SW 1271 (cell line): ENCODE data around the gene ATP8B3.

Source experiments
- DNase-seq, 2 experiments: peaks; one replicate each; lab custom pipeline; 2025; lab: John Stamatoyannopoulos, UW

The ATP8B3 gene, protein sequence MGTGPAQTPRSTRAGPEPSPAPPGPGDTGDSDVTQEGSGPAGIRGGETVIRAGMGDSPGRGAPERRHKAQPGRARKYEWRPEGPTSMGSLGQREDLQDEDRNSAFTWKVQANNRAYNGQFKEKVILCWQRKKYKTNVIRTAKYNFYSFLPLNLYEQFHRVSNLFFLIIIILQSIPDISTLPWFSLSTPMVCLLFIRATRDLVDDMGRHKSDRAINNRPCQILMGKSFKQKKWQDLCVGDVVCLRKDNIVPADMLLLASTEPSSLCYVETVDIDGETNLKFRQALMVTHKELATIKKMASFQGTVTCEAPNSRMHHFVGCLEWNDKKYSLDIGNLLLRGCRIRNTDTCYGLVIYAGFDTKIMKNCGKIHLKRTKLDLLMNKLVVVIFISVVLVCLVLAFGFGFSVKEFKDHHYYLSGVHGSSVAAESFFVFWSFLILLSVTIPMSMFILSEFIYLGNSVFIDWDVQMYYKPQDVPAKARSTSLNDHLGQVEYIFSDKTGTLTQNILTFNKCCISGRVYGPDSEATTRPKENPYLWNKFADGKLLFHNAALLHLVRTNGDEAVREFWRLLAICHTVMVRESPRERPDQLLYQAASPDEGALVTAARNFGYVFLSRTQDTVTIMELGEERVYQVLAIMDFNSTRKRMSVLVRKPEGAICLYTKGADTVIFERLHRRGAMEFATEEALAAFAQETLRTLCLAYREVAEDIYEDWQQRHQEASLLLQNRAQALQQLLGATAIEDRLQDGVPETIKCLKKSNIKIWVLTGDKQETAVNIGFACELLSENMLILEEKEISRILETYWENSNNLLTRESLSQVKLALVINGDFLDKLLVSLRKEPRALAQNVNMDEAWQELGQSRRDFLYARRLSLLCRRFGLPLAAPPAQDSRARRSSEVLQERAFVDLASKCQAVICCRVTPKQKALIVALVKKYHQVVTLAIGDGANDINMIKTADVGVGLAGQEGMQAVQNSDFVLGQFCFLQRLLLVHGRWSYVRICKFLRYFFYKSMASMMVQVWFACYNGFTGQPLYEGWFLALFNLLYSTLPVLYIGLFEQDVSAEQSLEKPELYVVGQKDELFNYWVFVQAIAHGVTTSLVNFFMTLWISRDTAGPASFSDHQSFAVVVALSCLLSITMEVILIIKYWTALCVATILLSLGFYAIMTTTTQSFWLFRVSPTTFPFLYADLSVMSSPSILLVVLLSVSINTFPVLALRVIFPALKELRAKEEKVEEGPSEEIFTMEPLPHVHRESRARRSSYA (N-terminal part only)

DNA sequence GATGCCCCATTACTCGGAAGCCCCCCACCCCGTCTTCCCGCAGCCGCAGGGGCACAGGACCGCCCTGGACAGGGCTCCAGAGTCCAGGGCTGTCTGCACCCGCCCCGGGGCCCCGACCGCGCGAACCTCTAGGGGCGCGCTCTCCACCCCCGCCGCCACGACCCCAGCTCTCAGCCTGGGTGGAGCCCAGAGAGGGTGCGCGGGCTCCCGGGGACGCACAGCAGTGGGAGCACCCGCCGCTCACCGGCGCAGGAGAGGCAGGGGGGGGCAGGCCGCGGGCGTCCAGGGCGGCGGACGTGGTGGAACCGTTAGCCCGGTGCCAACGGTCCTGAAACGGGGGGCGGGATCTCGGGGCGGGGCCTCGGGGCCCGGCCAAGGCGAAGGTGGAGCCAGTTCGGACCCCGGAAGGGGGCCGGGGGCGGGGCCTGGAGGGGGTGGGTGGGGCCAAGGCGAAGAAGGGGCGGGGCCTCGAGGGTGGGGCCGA lies at the start of gene ATP8B3:
Gene ATP8B3, minus strand, starts transcription at position 335 of the 484 bp plus-strand sequence. CDS start 540 bp downstream, outside the sequence.
- DNase-seq = no peak

DNA sequence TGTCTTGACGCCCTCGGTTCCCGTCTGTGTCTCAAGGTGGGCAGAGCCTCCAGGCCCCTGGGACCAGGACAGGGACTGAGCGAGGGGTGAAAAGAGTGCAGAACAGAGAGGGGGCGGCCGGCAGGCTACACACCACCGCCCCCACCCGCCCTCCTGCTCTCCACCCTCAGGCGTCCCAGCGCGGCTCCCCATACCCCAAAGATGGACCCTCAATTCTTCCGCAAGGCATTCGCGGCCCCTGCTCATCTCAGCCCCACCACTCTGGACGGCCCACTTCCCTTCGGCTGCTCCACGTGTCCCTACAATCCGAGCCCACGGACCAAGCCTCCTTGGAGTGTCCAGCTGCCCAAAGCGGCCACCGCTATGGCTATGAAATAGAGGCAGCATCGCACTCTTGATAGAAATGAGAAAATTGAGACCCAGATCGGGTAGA lies 49.5 kb upstream of the ATP8B3 start:
- peak in 1 of 2 experiments; percentile 28 for DNase-seq

DNA sequence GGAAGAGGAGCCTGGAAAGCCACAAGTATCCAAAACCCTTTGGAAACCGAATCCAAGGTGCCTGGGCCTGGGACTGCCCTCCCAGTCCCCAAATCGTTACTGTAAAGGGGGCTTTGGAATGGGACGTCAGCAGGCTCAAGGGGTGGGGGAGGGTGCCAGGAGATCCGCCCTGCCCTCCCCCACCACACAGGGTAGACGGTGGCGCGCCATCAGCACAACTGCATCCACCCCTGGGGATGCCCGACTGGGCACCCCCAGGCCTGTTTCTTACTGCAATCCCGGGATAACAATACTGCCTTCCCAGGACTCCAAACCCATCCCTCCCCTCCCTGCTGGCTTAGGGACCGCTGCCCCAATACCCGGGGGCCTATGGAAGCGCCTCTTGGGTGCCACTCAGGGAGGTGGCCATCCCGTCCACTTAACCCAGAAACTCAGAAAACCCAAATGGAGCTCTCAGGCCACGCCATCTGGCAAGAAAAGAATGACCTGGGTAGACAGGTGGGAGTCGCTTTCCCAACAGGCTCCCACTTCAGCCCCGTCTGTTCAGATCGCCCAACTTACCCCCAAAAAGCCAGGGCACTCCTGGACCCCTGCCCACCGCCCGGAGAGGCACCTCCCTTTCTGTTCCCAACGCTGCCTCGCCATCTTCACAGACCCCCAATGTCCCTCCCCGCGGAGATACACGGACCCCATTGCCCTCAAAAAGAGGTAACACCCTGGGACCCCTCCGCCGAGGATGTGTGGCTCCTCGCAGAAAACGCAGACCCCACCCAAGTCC lies 48.9 kb upstream of the ATP8B3 start:
- DNase-seq = no peak

DNA sequence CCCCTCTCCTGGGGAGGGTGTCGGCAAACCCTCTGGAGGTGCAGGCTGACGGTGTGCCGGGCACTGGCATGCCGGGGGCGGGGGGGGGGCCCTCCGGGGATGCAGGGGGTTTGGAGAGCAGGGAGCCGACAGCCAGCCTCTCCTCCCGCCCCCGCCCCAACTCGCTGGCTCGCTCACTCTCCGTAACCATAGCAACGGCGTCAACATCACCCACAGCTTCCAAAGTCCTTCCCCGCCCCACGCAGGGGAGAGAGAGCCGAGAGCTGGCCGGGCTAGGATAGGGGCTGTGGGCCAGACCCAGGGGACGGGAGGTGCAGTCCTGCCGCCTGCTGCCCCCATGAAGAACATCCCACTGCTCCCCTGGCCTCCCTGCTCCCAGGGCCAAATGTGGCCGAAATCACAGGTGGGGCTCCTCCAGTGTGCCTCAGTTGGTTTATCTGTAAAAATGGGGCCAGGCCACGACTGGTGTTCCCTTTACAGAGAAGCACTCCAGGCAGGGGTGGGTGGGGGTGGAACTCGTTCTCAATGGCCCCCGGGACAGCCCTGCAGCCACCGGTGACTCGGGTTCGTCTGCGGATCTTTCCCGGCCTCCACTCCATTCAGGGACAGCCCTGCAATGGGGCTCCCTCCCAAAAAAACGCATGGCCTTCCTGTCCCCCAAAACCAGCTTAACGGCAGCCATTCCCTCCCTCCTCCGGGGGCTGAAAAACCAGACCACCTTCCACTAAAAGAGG lies 48.1 kb upstream of the ATP8B3 start:
- DNase-seq = no peak

DNA sequence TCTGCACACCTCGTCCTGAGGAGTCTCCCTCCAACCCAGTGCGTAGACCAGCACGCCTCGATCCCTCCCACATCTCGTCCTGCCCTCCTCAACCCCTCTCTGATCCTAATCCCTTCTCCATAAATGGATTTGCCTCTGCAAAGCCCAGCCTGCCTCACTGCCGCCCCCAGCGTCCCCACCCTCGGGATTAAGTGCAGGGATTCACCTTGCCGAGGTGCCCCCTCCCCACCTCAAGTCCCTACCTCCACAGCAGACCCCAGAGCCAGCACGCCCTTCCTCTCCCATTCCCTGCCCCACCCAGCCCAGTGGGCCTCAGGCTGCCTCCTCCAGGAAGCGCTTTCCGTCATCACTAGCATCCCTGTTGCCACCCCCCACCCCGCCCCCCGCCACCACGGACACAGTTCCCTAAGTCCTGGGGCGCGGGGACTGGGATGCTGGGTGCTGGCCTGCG lies 47.3 kb upstream of the ATP8B3 start:
- no peak for DNase-seq

DNA sequence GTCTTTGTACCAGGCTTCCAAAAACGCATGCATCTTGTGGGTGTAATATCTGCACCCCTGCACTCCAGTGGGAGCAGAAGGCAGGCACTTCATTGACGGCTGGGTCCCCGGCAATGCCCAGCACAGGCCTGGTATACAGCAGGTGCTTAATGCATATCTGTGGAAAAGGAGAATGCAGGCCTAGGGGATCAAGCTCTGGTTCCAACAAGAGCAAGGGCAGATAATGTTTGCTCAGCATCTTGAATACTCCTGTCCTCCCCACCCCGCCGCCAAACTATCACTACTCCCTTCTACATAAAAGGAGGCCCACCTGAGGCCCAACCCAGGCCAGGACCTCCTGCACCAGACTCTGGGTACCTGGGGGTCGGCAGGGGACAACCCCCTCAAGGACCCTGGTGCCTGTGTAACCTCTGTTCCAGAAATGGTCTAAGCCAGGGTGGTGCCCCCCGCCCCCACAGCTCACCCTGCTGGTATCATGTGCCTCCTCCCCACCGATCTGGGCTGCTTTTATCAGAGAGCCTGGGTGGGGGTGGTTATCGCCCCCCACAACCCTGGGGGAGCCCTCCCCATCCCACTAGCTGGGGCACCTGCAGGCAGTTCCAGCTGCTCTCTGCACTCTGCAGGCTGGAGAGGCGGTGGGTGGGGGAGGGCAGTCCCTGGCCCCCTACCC lies 46.5 kb upstream of the ATP8B3 start:
- no peak for DNase-seq

DNA sequence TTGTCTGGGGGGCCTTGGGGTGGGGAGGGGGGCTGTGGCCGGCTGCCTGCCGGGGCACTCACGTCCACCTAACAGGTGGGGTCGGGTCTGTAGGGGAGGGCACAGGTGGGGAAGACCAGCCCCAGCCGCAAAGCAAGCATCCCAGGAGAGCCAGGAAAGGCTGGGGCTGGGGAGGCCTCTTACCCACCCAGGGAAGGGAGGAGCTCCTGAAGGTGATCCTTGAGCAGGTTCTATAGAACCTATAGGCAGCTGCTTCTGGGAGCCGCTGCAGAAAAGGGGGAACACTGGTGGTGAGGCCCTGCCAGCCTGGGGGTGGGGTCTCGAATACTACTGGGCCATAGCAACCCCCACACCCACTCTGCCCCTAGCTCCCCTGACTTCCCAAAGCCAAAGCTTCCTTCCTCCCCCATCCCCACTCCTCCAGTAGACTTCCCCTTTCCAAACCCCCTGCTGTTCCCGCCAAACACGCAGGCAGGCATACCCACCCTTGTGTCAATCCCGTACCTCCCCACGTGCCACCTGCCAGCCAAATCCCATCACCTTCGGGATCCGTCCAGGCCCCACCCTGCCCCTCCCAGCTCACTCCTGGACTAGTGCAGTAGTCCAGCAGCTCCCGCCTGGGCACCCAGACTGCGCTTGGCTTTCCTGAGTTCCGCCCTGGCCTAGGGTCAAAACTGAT lies 45.7 kb upstream of the ATP8B3 start:
- DNase-seq = no peak

DNA sequence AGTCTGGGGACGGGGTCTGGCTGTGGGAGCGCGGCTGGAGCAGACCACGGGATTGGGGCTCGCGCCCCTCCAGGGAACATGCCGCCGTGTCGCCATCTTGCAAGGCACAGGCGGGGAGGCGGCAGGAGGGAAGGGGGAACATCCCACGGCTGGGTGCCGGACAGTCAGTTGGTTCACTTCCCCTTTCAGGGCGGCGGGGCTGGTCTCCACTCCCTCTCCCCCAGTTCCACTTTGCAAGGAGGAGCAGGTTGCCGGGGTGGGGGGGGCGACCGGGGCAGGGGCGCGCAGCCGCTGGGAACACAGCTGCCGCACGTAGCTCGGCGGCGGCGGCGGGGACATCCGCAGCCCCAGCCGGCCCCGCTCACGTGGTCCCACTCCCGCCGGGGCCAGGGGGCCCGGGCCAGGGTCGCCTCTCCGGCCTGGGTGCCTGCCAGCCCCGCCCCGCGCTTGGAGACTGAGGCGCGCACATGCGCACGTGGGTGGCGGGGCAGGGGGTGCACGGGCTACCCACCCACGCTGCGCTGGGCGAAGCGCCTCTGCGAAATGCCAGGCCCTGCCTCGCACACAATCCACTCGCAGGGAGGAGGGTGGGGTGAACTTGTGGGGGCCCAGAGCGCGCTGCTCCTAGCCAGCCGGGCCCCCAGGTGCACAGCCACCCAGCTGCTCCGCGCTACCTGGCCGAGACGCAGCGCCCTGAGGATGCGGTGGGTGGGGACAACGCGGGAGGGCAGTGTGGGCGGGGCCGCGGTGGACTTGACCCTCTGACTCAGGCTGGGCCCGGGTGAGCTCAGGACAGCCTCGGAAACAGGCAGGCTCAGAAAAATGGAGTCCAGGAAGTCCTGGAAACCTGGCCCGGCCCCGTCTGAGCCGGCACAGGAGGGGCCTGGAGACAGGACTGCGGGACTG lies 44.9 kb upstream of the ATP8B3 start:
- peak in 1 of 2 experiments; percentile 36 for DNase-seq

DNA sequence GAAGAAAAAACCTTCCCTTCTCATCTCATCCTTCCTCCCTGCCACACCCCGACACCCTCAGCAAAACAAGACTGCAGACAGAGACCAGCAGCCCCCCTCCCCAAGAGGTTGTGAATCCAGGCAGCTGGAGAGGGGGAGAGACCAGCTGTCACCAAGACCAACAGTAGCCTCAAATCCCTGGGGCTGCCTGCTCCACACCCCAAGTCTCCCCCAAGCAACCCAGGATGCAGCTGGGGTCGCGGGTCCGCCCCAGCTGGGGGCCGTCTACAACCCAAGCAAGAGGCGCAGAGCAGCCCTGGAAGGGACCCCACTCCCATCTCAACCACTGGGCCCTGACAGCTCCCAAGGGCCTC lies 44.2 kb upstream of the ATP8B3 start:
- no peak for DNase-seq

DNA sequence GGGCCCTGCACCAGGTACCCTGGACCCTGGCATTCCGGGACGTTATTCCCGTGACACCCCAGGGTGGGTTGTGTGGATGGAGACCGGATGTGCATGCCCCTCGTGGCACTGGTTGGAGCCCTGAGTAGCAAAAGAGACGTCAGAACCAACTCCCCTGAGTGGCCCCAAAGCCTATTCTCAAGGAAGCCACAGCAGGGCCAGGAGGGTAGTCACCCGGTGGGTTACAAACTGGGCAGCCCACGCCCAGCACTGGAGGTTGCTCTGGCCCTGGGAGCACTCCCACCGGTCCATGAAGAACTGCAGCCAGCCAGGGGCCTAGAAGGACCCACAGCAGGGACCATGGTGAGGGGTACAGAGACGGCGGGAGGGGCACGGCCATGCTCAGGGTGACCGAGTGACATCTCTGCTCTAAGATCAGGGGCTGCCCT lies 43.8 kb upstream of the ATP8B3 start:
- no peak for DNase-seq

DNA sequence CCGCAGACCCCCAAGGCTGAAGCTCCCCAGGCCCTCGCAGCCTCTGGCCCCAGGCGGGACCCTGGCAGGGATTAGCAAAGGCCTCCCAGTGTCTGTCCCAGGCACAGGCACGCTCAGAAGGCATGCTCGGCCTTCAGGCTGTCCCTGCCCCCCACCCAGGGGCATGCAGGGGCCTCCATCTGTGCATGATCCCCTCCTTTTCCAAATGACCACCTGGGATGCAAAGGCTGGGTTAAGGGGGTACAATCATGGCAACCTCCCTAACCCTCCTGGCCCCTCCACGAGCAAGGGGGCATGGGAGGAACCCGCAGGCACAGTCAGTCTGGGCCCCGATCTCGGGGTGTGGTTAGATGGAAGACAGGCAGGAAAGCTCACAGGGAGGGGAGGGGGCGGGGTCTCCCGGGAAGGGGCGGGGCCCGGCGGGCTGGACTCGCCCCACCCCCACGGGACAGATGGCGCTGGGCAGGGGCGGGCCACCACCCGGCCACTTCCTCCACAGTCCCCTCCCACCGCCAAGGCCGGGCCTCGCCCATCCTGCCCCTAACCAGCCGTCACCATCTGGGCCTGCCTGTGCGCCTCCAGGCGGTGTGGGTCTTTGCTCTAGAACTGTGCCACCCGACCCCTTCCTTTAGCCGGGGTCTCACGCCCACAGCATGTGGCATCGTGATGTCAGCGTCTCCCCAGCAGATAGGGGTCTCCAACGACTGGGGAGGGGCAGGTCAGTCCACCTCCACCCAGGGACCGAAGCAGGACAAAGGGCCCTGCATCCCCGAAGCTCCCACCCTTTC lies 43.2 kb upstream of the ATP8B3 start:
- peak; percentile 49 to 79 for DNase-seq

DNA sequence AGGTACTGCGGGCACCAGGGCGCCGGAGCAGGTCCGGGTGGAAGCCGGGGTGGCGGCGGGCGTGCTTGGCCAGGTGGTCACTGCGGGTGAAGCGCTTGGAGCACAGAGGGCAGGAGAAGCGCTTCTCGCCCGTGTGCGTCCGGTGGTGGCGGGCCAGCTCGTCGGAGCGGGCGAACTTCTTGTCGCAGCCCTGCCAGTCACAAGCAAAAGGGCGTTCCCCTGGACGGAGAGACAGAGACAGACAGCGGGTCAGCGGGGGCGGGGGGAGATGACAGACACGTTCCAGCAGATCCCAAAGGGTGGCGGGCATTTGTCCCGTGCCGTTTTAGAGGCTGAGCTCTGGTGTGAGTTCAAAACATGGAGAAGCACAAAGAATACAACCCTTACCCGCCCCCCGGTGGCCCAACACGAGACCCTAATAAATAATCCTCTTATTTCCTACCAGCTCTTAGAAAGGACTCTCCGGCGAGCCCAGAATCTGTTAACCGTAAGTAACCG lies 42.5 kb upstream of the ATP8B3 start:
- DNase-seq = no peak

DNA sequence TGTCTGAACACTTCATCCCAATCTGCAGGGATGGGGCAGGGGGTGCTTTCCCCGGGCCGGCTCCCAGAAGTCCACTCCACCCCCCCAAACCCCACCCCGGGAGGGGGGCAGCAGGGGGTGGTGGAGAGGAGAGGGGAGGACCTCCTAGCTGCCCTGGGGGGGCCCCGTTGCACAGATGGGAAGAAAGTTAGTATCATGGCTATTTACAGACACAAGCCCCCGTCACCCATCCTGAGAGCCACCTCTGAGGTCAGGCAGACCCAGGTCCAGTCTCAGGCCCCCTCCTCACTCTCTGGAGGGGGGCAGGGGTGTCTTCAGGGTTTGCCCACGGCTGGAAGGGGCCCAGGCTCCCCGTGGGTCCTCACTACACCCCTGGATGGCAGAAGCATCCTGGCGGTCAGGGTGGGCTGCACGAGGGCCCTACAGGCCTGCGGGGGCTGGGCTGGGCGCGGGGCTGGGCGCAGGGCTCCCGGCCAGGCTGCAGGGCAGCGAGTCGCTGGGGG lies 42.0 kb upstream of the ATP8B3 start:
- DNase-seq = no peak

DNA sequence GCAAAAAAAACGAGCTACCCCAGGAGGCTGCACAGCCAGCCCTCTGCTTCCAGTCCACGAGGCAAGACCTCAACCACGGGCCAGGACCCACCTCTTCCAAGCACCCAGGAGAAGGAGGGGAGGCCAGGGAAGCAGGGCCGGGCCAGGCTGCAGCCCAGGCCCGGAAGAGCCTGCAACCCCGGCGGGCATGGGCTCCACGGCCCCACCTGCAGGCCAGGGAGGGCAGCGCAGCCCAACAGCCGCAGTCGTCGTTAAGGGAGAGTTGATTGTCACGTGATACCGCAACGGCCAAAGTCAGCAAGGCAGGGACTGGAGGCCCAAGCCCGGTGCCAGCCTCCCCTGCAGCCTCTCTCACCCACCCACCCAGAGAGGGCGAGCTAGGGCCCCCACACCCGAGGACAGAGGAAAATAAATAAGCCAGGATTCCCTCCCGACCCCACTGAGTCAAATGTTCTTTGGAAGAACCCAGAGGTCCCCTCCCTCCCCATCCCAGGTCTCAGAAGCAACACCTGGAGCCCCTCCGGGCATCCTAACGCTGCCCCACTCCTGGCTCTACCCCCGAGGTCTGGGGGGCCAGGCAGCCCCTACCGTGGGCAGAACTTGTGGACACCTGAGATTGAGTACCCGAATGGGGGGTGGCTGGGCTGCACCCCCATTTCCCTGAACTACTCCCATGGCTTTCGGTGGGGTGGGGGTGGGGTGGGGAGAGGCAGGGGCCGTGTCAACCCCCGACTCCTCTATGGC lies 41.4 kb upstream of the ATP8B3 start:
- peak; percentile 49 to 77 for DNase-seq

DNA sequence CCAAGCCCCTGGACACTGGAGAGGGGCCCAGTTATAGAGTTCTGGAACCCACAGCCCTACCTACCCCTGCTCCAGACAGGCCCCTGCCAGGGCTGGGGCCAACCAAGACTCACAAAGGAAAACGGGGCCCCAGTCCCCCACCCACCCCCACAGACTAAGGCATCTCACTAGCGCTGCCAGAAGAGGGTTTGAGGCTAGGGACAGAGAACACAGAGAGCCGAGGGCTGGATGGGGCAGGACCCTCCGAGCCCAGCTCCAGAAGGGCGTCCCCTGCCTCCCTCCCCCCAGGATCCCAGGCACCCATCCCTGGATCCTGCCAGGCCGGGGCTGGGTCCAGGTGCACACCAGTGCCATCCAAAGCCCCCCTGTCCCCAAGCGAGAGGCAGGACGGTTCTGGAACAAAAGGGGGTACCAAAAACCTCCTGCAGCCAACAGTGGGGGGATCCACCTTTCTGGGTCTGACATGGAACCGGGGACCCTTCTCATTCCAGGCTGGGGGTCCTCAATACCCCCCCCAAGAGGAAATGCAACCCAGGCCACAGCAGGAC lies 40.6 kb upstream of the ATP8B3 start:
- DNase-seq = no peak
